Measurements from ENCODE around the gene LRRC25.

DNA sequence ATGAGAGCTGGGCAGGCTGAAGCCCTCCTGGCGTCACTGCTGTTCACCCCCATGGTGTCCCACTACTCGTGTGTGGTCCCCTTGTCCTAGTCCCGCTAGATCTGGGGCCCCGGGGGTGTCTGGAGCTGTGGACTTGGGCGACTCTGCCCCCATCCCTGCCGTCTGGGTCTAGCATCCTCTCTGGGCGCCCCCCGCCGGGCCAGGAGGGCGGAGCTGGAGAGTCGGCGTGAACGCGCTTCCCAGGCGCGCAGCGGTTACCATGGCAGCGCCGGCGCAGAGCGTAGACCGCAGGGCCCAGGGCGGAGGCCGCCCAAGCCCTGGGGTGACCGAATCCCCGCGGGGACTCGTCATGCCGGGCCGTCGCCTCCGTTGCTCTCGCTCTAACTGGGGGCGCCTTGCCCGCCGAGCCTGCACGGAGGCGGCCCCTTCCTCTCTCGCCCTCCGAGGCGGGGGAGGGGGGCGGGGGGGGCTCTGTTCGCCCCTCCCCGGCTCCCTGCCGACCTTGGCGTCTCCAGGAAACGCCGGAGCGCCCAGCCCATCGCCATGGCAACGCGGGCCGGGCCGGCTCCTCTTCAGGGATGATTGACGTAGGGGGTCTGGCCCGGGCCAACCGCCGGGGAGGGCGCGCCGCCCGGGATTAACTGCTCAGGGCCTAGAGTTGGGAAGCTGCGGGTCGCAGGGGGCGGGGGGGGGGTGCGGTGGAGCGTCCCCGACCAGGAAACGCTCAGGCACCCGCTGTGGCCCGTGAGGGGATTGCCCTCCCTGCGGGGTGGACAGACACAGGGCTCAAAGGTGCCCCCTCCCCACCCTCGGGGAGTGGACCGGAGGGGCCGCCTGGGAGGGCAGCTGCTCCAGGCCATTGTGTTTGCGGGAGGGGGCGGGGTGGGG lies 31.6 kb upstream of the LRRC25 start:
- TF ChIP-seq POLR2AphosphoS5 (IDR thresholded peaks at IDR 0.05) (no peak), POLR2A (IDR thresholded peaks at IDR 0.05) (no peak)
- TF ChIP-seq, protein P1, sequence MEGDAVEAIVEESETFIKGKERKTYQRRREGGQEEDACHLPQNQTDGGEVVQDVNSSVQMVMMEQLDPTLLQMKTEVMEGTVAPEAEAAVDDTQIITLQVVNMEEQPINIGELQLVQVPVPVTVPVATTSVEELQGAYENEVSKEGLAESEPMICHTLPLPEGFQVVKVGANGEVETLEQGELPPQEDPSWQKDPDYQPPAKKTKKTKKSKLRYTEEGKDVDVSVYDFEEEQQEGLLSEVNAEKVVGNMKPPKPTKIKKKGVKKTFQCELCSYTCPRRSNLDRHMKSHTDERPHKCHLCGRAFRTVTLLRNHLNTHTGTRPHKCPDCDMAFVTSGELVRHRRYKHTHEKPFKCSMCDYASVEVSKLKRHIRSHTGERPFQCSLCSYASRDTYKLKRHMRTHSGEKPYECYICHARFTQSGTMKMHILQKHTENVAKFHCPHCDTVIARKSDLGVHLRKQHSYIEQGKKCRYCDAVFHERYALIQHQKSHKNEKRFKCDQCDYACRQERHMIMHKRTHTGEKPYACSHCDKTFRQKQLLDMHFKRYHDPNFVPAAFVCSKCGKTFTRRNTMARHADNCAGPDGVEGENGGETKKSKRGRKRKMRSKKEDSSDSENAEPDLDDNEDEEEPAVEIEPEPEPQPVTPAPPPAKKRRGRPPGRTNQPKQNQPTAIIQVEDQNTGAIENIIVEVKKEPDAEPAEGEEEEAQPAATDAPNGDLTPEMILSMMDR (IDR thresholded peaks at IDR 0.05) = peak in 1 of 4 experiments; percentile 6

All from prostate gland (tissue), 2 donors.